Superior temporal gyrus (tissue), 1 donor: Measurements from ENCODE around the gene GRB10.

Experiments
- DNase-seq: peaks from one replicate; pipeline ENCODE4 v3.0.0-alpha.2; 2016; ENCODE audit errors: extremely low spot score

GRB10 gene

GRCh38 chr7:50671386-50671785, 111.3 kb downstream of the GRB10 start:
- DNase-seq, result no peak

GRCh38 chr7:50669890-50670289, 112.8 kb downstream of the GRB10 start:
- no peak for DNase-seq

- no peak for DNase-seq
These were observed 114.9 kb downstream of the GRB10 start for GRCh38 chr7:50667789-50668226.

GRCh38 chr7:50667338-50667737, 115.4 kb downstream of the GRB10 start:
- no peak for DNase-seq

GRCh38 chr7:50666124-50666496, 116.6 kb downstream of the GRB10 start:
- no peak for DNase-seq

GRCh38 chr7:50665403-50666123, 117.1 kb downstream of the GRB10 start:
- no peak for DNase-seq

- no peak for DNase-seq
These were observed 117.8 kb downstream of the GRB10 start for GRCh38 chr7:50664937-50665336.

- DNase-seq, result no peak
These were observed 118.2 kb downstream of the GRB10 start for GRCh38 chr7:50664461-50664922.

GRCh38 chr7:50663396-50664102, 119.1 kb downstream of the GRB10 start:
- DNase-seq, result peak; percentile 60

- DNase-seq, result no peak
These were observed 119.7 kb downstream of the GRB10 start for GRCh38 chr7:50662996-50663395.

- no peak for DNase-seq
These were observed 120.5 kb downstream of the GRB10 start for GRCh38 chr7:50662041-50662694.

- DNase-seq, result no peak
These were observed 121.2 kb downstream of the GRB10 start for GRCh38 chr7:50661345-50662040.

- DNase-seq, result no peak
These were observed 121.9 kb downstream of the GRB10 start for GRCh38 chr7:50660830-50661175.

GRCh38 chr7:50660040-50660829, 122.5 kb downstream of the GRB10 start:
- no peak for DNase-seq

GRCh38 chr7:50659329-50659965, 123.2 kb downstream of the GRB10 start:
- no peak for DNase-seq

- no peak for DNase-seq
These were observed 124.0 kb downstream of the GRB10 start for GRCh38 chr7:50658696-50659095.

GRCh38 chr7:50657912-50658311, 124.8 kb downstream of the GRB10 start:
- DNase-seq, result no peak

GRCh38 chr7:50657341-50657873, 125.3 kb downstream of the GRB10 start:
- peak; percentile 81 for DNase-seq

GRCh38 chr7:50656141-50656895, 126.4 kb downstream of the GRB10 start:
- DNase-seq, result no peak

GRCh38 chr7:50655490-50655889, 127.2 kb downstream of the GRB10 start:
- no peak for DNase-seq
